HG03175 (cell line): ENCODE data around the gene HRH2.
"Not testable (repeated sequence)": the region's sequence is repeated elsewhere in the genome, so short reads cannot be mapped to it uniquely, and the experiment has no call there.

Experiments used
- ATAC-seq: cut with Tn5 transposase; IDR thresholded peaks from one replicate; pipeline ENCODE4 v1.9.1; 2021; ENCODE audit warnings: mild to moderate bottlenecking, moderate library complexity; ENCODE audit not compliant: unreplicated experiment

HRH2 gene, protein sequence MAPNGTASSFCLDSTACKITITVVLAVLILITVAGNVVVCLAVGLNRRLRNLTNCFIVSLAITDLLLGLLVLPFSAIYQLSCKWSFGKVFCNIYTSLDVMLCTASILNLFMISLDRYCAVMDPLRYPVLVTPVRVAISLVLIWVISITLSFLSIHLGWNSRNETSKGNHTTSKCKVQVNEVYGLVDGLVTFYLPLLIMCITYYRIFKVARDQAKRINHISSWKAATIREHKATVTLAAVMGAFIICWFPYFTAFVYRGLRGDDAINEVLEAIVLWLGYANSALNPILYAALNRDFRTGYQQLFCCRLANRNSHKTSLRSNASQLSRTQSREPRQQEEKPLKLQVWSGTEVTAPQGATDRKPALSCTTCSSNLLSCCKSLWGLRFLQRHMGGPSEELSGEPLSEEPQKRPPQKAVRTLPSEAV

GRCh38 chr5:175657593-175658271, at the start of gene HRH2:
Gene HRH2, plus strand, starts transcription at chr5:175658071. Its CDS starts 25,163 bp downstream, at chr5:175683234.
- no peak for ATAC-seq

GRCh38 chr5:175609526-175609925, 48.3 kb upstream of the HRH2 start:
- no peak for ATAC-seq

DNA sequence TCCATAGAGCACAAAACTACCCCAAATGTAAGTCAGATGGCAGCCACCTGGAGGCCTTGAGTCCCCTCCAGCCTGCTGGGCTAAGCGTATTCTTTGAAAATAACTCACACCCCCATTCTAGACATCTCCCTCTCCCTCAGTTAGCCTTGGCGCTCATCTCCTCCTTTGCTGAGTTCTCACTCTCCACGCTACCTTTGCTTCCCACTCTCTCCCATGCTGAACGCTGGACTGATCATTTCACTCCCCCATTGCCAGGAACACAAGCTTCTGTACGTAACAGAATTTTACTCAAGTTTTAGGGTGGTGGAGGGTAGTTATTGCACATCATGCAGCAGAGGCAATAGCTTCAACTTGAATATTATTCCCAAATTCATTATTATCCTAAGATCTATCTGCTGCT, 47.5 kb upstream of the HRH2 start:
- ATAC-seq: no peak

- no peak for ATAC-seq
Measured at GRCh38 chr5:175610898-175611297, 47.0 kb upstream of the HRH2 start.

DNA sequence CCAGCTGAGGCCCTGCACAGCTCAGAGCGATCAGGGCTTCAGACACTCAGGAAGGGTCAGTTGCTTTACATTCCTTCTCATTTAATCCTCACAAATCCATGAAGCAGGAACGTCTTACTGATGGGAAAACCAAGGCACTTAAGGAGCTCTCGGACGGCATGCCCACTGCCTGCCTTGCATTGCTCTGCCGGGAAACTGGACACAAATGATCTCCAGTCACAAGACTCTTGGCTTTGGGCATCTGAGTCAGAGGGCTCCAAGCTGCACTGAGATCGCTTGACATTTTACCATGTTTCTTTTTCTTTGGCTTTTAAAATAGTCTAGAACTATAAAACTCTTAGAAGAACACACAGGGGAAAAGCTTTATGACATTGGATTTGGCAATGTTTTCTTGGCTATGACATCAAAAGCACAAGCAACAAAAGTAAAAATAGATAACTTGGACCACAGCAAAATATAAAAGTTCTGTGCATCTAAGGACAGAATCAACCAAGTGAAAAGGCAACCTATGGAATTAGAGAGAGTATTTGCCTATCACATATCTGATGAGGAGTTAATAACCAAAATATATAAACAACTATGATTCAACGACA, 43.6 kb upstream of the HRH2 start:
- ATAC-seq: no peak

- no peak for ATAC-seq
Measured at GRCh38 chr5:175614861-175615260, 43.0 kb upstream of the HRH2 start.

- ATAC-seq: no peak
Measured at GRCh38 chr5:175616083-175616482, 41.8 kb upstream of the HRH2 start.

DNA sequence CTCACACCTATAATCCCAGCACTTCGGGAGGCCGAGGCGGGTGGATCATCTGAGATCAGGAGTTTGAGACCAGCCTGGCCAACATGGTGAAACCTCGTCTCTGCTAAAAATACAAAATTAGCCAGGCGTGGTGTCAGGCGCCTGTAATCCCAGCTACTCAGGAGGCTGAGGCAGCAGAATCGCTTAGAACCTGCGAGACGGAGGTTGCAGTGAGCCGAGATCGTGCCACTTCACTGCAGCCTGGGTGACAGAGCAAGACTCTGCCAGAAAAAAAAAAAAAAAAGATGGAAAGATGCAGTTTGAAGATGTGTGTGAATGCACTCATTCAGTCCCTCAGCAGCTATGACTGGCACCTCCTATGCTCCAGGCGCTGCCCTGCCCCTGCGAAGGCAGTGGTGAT, 41.3 kb upstream of the HRH2 start:
- not testable (repeated sequence) for ATAC-seq

- ATAC-seq: no peak
Measured at GRCh38 chr5:175617447-175617846, 40.4 kb upstream of the HRH2 start.

GRCh38 chr5:175620527-175620926, 37.3 kb upstream of the HRH2 start:
- ATAC-seq: no peak

DNA sequence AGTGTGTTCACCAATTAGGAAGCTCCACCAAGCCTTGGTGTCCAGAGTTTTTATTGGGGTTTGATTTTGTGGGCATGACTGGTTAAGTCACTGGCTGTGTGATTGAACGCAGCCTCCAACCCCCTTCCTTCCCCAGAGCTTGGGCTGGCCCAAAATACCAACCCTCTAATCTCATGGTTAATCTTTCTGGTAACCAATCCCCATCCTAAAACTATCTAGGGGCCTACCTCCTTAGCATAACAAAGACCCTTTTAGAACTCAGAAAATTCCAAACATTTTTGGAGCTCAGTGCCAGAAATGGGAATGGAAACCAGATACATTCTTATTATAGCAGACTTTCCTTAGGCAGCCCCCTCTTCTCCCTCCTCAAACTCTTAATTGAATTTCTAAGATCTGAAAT, 35.9 kb upstream of the HRH2 start:
- ATAC-seq: no peak

DNA sequence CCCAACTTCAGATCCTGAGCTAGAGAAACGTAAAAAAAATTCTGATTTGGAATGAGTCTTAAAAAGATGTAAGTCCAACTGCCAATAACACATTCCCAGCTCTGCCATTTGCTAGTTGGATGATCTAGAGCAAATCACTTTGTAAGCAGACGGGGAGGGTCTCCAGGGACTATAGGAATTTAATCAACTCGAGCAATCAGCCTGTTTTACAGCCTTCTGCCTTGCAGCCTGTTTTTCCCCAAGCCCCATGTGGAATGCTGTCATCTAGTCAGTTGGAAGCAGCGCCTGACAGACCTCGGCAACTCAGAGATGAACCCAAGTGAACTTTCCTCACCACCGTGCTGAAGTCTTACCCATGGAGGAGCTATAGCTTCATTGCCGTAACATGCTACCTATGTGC, 34.8 kb upstream of the HRH2 start:
- no peak for ATAC-seq

DNA sequence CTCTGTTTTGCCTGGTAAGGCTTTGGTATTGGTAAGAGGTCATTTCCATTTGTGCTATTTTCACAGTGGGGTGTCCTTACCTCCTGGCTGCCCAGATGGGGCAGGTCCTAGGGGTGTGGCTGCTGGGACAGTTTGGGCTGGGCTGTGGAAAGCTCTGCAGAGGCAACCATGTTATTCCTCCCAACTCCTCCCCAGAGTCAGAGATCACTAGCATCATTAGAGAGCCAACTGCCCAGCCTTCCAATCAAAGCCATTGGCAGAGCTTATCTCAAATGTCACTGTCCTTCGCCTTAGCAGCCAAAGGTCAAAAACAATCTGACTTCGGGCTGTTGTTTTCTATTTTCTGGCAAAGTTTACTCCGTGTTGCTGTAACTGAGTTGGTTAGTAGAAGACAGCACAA, 33.6 kb upstream of the HRH2 start:
- ATAC-seq: no peak

- no peak for ATAC-seq
Measured at GRCh38 chr5:175627005-175627404, 30.9 kb upstream of the HRH2 start.

- no peak for ATAC-seq
Measured at GRCh38 chr5:175627739-175628138, 30.1 kb upstream of the HRH2 start.

DNA sequence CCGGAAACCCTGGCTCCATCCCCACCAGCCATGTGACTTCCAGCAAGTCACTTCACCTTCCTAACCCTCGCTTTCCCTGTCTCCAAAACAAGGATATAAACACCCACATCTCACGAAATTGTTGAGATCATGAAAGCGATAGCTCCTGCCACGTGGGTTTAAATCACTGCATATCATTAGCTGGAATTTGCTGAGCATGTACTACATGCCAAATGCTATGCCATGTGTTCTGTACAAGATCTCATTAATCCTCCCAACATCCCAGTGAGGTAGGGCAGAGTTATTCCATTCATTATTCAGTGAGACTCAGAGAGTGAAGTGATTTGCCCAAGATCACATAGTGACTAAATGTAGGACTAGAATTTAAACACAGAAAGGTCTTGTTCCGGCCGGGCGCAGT, 29.2 kb upstream of the HRH2 start:
- no peak for ATAC-seq

DNA sequence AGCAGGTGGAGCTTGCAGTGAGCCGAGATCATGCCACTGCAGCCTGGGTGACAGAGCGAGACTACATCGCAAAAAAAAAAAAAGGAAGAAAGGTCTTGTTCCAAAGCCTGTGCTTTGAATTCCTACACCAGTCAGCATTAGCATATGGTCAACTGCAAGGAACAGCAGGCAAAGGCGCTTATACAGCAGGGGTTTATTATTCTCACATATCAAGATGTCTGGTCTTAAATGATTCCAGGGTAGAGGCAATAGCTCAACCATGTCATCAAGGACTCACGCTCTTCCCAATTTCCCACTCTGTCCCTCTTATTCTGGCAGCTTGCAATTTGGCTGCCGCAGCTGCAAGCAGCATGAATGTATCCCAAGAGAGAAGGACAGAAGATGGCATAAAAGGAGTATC, 28.6 kb upstream of the HRH2 start:
- ATAC-seq: no peak

GRCh38 chr5:175629793-175630192, 28.1 kb upstream of the HRH2 start:
- ATAC-seq: no peak

DNA sequence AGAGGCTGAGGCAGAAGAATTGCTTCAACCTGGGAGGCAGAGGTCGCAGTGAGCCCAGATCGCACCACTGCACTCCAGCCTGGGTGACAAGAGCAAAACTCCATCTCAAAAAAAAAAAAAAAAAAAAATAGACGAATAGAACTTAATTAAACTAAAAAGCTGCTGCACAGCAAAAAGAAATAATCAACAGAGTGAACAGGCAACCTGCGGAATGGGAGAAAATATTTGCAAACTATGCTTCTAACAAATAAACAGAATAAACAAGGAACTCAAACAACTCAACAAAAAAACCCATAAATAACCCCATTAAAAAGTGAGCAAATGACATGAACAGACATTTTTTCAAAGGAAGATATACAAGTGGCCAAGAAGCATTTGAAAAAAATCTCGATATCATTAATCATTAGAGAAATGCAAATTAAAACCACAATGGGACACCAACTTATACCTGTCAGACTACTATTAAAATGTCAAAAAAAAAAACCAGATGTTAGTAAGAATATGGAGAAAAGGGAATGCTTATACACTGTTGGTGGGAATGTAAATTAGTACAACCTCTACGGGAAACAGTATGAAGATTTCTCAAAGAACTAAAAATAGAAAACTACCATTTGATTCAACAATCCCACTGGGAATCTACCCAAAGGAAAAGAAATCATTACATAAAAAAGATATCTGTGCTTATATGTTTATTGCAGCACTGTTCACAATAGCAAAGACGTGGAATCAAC, 21.9 kb upstream of the HRH2 start:
- no peak for ATAC-seq

GRCh38 chr5:175638305-175638704, 19.6 kb upstream of the HRH2 start:
- no peak for ATAC-seq

- no peak for ATAC-seq
Measured at GRCh38 chr5:175640106-175640775, 17.6 kb upstream of the HRH2 start.
